VCaP (cell line): ENCODE measurements around the gene ANKRA2.

ENCODE experiments used
- H3K27ac ChIP-seq: fragments of 450-650 bp; 2 replicates; pipeline ENCODE4 v1.5.1; 2017
- CTCF ChIP-seq: fragments of 450-650 bp; conservative IDR thresholded peaks from 2 replicates; pipeline ENCODE4 v1.5.1; 2017; ENCODE audit warnings: mild to moderate bottlenecking, moderate library complexity

Gene ANKRA2

GRCh38 chr5:73565139-73565968 is at the start of gene ANKRA2, which contains the start of gene UTP15:
TSS of gene ANKRA2 (minus strand) at chr5:73565639. CDS start at chr5:73562881, 2,758 bp downstream.
TSS of gene UTP15 (plus strand) at chr5:73565743. CDS start at chr5:73567345, 1,602 bp downstream.
- peak within 1 kb of the TSS; percentile 87 for H3K27ac ChIP-seq
- TF ChIP-seq CTCF = no peak

GRCh38 chr5:73615085-73615484 is 49.6 kb upstream of the ANKRA2 start:
- TF ChIP-seq CTCF = no peak

GRCh38 chr5:73612799-73613198 is 47.4 kb upstream of the ANKRA2 start:
- TF ChIP-seq CTCF = no peak
- no peak overlapping the region for H3K27ac ChIP-seq

More at GRCh38 chr5:73615085-73615484, 49.6 kb upstream of the ANKRA2 start:
- no peak overlapping the region for H3K27ac ChIP-seq

GRCh38 chr5:73607228-73607627 is 41.8 kb upstream of the ANKRA2 start:
- peak overlapping the region; percentile 23 for H3K27ac ChIP-seq
- TF ChIP-seq CTCF = no peak

- H3K27ac ChIP-seq = peak overlapping the region; percentile 23; the same call in 1 of the 2 replicates
- no peak for TF ChIP-seq CTCF
Observed at GRCh38 chr5:73606206-73606753, 40.8 kb upstream of the ANKRA2 start.

- peak overlapping the region; percentile 23 for H3K27ac ChIP-seq
- no peak for TF ChIP-seq CTCF
Observed at GRCh38 chr5:73605223-73606087, 40.0 kb upstream of the ANKRA2 start.

- no peak overlapping the region for H3K27ac ChIP-seq
- no peak for TF ChIP-seq CTCF
Observed at GRCh38 chr5:73603998-73604397, 38.6 kb upstream of the ANKRA2 start.
